Measurements from ENCODE around the gene MMP7.
"Not testable (repeated sequence)": the region's sequence is repeated elsewhere in the genome, so short reads cannot be mapped to it uniquely, and the experiment has no call there.

The MMP7 gene

DNA sequence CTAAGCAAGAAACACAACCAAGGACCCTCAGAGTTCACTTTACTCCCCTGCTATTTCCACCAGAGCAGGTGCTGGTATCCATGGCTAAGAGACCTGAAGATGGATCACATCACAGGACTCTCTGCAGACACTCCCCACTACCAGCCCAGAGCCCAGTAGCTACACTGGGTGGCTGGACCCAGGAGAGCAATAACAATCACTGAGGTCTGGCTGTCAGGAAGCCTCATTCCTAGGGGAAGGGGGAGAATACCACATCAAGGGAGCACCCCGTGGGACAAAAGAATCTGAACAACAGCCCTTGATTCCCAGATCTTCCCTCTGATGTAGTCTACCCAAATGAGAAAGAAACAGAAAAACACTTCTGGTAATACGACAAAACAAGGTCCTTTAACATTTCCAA is 9.0 kb upstream of the MMP7 start:
- DNase-seq (ENCODE audit: low read depth in 2 of 2): no peak

DNA sequence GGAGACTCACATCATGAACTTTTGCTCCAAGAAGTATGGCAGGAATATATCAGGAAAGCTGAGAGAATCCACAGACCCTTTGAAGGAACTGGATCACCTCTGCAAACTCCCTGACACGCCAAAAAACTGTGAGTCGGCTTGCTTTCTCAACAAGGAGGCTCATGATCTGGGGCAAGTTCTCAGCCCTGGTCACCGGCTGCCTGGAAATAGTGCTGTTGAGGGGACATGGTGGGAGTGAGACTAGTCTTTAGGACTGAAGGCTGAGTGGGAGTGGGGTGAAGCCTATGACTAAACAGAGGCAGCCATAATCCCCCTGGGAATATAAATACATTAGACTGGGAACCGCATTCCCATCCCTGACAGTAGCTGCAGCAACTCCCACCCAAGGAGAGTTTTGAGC is 8.4 kb upstream of the MMP7 start:
- no peak for DNase-seq (ENCODE audit: low read depth in 2 of 2)

DNA sequence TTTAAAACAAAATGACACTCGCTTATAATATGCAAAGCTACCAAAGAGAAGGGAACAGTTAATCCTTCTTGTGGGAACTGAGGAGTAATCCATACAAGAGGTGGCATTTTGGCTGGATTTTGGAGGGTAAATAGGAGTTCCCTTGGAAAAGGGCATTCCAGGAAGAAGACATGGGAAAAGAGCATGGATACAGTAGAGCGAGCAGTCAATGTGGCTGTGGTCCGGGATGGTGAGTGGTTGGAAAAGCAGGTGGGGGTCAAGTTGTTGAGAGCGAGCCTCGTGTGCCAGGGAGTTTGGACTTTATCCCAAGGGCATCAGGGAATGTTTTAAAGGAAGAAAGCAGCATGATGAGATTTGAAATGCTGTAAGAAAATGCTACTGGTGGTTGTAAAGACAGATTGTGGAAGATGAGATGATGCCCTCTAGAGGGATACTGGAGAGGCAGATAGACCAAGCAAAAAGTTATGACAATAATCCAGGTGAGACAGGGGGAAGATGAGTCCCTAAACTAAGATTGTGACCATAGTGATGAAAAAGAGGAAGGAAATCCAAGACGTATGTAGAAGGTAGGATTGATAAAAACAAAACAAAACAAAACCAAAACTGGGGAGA is 3.8 kb upstream of the MMP7 start:
- DNase-seq (ENCODE audit: low read depth in 2 of 2): no peak

DNA sequence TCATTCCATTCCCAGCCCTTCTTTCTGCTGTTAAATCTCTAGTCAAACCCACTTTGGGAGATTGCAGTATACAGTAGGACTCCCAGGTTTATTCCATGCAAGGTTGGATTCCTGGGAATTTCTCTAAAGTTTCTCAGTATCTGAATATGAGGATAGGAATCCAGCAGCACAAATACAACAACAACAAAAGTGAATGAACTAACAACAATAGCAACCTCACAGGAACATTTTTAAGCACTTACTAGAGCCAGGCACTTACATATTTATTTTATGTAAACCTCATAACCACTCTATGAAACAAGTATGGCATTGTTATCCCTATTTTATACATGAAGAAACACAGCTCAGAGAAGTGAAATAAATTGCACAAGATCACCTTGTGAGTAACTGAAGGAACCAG is 1.9 kb downstream of the MMP7 start:
- no peak for DNase-seq (ENCODE audit: low read depth in 2 of 2)

DNA sequence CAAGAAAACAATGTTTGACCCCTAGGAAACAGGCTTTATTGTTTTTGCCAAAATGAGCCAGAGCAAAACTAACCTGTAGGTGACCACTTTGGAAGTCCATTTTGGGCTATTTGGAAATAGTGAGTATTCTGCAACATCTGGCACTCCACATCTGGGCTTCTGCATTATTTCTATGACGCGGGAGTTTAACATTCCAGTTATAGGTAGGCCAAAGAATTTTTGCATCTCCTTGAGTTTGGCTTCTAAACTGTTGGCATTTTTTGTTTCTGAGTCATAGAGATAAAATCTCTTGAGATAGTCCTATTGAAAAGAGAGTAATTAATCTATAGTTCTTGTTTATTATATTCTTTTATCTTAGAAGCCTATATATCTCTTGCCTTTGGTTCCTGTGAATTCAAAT is 2.9 kb downstream of the MMP7 start:
- DNase-seq (ENCODE audit: low read depth in 2 of 2): no peak

DNA sequence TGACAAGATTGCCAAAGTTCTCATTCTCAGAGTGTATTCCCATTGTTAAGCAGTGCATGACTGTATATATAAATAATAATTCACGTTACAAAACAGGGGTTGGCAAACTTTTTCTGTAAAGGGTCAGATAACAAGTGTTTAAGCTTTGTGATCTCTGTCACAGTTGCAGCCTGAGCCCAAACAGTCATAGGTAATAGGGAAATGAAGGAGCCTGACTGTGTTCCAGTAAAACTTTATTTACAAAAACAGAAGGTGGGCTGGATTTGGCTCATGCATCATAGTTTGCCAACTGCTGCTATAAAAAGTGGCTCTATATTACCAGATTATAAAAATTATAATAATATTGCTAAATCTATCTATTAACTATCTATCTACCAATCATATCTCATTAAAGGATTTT is 3.5 kb downstream of the MMP7 start:
- DNase-seq (ENCODE audit: low read depth in 2 of 2): no peak

DNA sequence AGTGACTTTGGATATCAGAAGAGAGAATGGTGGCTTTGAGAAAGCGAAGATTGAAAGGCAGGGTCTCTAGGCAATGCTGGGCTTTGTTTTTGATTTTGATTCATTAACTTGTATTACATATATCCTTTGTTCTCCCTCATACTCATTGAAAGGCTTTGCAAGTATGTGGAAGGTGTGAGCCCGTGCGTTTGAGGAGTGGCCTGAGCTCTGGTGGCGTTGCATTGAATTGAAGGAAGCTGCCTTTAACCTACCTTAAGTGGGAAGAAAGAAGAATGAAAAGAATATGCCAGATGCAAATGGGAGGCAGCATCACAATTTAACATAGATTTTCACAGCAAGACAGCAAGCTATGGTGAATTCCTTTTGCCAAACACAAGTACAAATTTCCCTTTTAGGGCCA is 6.7 kb downstream of the MMP7 start:
- no peak for DNase-seq (ENCODE audit: low read depth in 2 of 2)

DNA sequence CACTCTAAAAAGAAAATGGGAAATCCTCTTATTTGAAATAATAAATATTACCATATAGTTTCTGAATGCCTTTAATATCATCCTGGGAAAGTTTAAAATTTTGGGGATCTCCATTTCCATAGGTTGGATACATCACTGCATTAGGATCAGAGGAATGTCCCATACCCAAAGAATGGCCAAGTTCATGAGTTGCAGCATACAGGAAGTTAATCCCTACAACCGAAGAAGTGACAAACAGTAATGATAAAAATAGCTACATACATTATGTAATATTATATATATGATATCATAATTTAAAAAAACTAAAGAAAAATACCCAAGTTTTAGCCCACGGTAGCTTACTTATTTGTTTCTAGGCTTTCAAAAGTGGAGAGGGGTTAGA is 7.4 kb downstream of the MMP7 start:
- no peak for DNase-seq (ENCODE audit: low read depth in 2 of 2)

DNA sequence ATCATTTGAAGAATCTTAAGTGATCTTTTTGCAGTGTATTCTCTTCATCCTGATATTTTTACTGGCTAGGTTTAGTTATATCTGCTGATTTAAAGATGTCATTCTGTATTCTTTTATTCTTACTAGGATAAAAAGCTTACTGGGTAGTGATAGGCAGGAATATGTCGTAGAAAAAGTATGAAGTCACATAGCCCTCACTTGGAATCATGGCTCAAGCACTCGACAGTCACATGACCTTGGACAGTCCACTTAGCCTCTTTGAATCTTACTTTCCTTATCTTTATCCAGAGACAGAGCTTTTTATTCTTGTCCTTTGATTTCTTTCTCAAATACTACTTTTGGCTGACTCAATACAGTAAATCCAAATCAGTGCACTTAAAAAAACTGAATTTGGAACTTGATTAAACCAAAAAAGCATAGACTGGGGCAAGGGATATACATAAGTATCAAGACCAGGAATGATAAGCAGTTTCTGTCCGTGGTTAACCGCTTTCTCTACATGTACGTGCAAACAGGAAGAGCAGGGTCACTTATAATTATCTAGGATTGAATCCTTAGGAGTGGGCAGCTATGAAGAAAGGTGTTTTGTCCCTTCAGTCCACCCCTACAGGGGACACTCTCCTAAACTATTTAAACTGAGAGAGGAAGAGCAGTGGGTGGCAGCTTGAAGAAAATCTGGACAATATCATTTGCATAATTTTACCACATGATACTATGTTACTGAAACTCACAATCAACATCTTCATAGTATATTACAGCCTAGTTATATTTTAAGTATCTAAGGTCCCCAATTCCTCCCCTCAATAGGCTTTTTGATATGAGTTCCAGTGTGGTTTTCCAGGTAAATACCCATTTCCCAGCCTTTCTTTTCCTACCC is 8.0 kb downstream of the MMP7 start:
- DNase-seq (ENCODE audit: low read depth in 2 of 2): no peak

DNA sequence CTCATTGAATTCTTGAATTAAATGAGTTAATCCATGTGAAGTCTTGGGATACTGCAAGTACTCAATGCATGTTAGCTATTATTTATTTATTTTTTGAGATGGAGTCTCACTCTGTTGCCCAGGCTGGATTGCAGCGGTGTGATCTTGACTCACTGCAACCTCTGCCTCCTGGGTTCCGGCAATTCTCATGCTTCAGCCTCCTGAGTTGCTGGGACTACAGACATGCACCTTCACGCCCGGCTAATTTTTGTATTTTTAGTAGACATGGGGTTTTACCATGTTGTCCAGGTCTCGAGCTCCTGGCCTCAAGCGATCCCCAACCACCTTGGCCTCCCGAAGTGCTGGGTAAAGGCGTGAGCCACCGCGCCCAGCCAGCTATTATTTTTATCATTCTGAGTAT is 9.4 kb downstream of the MMP7 start:
- DNase-seq (ENCODE audit: low read depth in 2 of 2): no peak

DNA sequence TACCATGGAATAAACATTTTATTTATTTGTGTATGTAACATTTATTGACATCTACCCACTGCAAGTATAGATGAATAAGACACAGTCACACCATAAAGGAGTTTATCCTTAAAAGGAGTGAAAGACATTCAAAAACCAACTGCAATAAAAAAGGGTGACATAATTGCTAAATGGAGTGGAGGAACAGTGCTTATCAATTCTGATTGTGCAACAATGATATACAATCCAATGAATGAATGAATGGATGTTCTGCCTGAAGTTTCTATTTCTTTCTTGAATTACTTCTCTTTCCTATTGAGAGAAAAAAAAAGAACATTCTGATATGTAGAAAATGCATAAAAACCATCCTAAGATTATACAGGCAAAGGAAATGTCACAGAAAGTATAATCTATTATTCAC is 10.0 kb downstream of the MMP7 start:
- DNase-seq (ENCODE audit: low read depth in 2 of 2): no peak

DNA sequence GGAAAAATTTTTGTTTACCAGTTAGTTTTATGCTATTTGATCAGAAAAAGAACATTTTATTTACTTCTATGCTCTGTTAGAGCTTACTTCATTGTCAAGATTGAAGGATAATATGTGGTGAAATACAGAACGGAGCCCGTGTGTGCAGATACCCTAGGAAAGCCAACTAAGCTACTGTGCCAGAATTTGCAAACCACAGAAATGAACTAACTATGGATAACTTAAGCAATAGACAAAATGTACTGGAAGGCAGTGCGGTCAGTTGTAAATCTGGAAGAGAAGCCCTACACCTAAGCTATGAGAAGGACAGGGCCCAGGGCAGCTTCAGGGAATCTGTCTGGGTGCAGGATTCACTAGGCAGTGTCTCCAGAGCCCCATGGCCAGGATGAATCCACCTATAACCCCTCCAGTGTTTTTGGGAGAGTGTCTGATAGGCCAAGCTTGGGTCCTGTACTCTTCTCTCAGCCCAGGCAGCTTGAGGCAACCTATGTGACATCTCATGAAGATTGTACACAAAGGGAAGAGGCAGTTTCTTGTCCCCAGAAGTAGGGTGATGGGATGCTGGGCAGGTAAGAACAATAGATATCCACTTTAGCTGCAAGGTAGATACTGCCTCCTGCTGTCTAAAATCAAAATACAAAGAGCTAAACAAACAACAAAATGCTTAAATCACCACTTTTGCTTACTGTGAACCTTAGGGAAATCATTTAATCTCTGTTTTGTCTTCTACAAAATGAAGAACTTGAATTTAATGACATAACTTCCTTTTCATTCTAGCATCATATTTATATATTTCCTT is 12.1 kb downstream of the MMP7 start:
- no peak for DNase-seq (ENCODE audit: low read depth in 2 of 2)

DNA sequence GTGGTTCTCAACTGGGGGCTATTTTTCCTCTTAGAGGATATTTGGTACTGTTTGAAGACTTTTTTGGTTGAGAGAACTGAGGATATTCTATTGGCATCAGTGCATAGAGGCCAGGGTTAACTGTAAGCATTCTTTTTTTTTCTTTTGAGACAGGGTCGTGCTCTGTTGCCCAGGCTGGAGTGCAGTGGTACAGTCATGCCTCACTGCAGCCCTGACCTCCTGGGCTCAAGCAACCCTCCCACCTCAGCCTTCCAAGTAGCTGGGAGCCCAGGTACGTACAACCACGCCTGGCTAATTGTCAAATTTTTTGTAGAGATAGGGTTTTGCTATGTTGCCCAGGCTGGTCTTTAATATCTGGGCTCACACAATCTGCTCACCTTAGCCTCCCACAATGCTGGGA is 12.9 kb downstream of the MMP7 start:
- no peak for DNase-seq (ENCODE audit: low read depth in 2 of 2)

DNA sequence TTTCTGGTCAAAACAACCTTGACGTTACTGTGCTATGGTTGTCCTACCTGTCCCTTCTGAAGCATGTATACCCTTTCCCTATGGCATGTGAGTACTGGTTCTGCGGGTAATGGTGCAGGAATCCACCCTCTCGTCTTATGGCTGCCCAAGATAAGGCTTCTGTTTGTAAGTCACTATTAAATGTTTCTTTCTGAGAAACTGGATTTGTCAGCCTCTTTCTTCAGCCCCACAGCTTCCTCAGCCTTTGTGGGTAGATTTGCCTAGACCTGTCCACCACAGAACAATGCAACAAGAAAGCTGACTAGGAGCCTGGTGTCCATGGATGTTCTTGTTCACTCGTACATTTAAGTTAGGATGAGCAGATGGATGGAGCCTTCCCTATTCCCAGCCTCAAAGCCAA is 14.4 kb downstream of the MMP7 start:
- no peak for DNase-seq (ENCODE audit: low read depth in 2 of 2)

DNA sequence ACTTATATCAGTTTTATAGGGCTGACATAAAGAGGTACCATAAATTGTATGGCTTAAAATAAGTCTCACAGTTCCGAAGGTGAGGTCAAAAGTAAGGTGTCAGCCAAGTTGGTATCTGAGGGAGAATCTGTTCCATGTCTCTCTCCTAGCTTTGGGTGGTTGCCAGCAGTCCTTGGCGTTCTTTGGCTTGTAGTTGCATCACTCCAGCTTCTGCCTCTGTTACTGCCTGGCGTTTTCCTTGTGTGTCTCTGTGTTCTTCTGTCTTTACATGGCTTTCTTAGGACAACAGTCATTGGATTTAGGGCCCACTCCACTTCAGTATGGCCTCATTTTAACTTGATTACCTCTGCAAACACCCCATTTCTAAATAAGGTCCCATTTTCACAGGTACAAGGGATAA is 16.7 kb downstream of the MMP7 start:
- DNase-seq (ENCODE audit: low read depth in 2 of 2): no peak

DNA sequence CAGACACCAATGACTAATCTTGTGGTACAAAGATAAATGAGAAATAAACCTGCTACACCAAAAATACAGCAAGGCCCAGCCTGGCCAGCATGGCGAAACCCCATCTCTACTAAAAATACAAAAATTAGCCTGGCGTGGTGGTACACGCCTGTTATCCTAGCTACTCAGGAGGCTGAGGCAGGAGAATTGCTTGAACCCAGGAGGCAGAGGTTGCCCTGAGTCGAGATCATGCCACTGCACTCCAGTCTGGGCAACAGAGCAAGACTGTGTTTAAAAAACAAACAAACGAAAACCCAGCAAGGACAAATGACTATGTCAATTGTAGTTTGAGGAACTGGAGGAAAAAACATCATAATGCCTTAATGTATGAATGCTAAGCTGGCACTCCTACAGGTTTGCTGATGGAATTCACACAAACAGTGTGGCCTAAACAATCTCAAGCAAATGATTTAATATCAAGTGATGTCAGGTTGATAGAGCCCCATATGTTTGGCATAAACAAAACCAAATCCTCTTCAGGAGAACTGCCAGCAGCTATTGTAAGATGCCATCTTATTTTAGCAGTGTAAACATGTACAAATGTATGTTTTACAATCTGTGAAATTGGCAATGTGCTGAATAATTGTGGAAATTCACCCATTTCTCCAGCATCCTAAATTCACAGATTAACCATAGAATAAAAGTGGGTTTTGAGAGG is 20.0 kb downstream of the MMP7 start:
- no peak for DNase-seq (ENCODE audit: low read depth in 2 of 2)

DNA sequence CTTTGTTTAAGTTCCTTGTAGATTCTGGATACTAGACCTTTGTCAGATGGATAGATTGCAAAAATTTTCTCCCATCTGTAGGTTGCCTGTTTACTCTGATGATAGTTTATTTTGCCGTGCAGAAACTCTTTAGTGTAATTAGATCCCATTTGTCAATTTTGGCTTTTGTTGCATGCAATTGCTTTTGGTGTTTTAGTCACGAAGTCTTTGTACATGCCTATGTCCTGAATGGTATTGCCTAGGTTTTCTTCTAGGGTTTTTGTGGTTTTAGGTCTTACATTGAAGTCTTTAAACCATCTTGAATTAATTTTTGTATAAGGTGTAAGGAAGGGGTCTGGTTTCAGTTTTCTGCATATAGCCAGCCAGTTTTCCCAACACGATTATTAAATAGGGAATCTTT is 27.7 kb downstream of the MMP7 start:
- not testable (repeated sequence) for DNase-seq (ENCODE audit: low read depth in 2 of 2)

DNA sequence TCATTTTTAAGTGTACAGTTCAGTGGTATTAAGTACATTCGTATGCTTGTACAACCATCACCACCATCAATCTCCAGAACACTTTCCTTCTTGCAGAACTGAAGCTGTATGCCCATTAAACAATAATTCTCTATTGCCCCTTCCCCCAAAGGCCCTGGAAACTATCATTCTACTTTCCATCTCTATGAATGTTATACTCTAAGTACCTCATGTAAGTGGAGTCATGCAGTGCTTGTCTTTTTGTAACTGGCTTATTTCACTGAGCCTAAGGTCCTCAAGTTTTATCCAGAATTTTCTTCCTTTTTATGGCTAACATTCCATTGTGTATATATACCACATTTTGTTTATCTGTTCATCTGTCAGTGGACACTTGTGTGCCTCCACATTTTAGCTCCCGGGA is 29.7 kb downstream of the MMP7 start:
- DNase-seq (ENCODE audit: low read depth in 2 of 2): no peak

DNA sequence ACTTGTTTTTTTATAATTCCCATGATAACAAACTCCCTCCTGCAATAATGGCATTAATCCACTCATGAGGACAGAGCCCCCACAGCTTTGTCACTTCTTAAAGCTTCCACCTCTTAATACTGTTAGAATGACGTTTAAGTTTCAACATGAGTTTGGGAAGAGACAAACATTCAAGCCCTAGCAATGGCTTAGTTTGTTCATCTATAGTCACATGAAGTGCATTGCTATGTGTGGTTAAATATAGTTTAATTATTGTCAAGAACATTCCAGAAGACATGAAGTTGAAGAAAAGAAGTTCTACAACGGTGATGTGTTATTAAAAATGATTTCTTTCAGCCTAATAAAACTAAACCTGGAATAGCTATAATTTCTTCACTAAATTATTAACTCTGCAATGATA is 30.6 kb downstream of the MMP7 start:
- DNase-seq (ENCODE audit: low read depth in 2 of 2): no peak

DNA sequence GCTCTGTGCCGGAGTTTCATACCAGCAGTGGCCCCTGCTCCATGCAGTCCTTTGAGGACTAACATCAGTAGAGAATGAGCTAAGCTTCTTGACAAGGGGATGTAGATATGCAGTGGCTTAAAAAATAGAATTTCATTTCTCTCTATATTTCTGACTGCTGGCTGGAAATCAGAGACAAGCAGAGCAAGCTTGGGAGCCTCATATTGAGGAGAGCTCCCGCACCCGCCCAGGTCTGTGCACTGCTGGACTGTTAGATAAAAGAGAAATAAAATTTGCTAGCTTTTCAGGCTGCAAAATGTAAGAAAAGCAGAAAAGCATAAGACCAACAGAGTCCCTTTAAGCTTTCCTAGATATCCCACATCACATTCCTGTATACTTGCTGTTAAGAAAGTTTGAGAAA is 31.4 kb downstream of the MMP7 start:
- DNase-seq (ENCODE audit: low read depth in 2 of 2): no peak

DNA sequence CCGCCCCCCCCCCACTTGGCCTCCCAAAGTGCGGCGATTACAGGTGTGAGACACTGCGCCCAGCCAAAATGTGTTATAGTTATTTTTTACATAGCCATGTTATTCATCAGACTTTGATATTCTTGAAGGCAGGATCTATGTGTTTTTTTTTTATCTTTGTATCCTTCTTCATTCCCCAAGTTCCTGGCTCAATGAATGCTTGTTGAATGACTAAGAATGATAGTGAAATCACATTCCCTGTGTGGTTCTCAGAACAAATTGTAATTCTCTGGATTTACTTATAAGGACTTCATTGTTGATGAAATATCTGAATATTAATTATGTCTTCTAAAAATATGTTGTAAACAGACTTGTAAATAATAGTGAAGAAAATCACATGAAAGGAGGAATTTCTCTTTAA is 33.5 kb downstream of the MMP7 start:
- DNase-seq (ENCODE audit: low read depth in 2 of 2): no peak

Measured in stimulated activated CD8-positive, alpha-beta memory T cell treated with anti-CD3 and anti-CD28 coated beads, Interleukin-2, amount 100 ng/mL, for 1 hour (primary cell).